GM12873 (cell line): ENCODE measurements around the gene IER3.
A peak's percentile ranks its signal among the peaks of the same experiment; 100 is the strongest.

Experiments
- CTCF ChIP-seq: IDR thresholded peaks from 2 replicates; pipeline ENCODE4 v1.5.1; 2012; ENCODE audit warnings: low read depth, mild to moderate bottlenecking, moderate library complexity, low read length, control low read depth; ENCODE audit not compliant: insufficient read depth; ENCODE audit errors: missing control alignments

The IER3 gene

GRCh38 chr6:30727920-30728553, 16.3 kb downstream of the IER3 start:
- TF ChIP-seq CTCF: no peak

GRCh38 chr6:30726506-30727413, 17.6 kb downstream of the IER3 start:
- no peak for TF ChIP-seq CTCF

GRCh38 chr6:30725713-30726505, 18.4 kb downstream of the IER3 start:
- TF ChIP-seq CTCF: no peak

- no peak for TF ChIP-seq CTCF
Observed at GRCh38 chr6:30724906-30725667, 19.3 kb downstream of the IER3 start.

GRCh38 chr6:30722280-30723112, 21.9 kb downstream of the IER3 start:
- peak; percentile 92 for TF ChIP-seq CTCF

- TF ChIP-seq CTCF: peak; percentile 44
Observed at GRCh38 chr6:30721198-30722024, 22.9 kb downstream of the IER3 start.
